Stromal cell of bone marrow (primary cell): ENCODE data around the gene ADAR.

Source experiments
- DNase-seq: peaks from one replicate; pipeline ENCODE4 v3.0.0-alpha.2; 2012; ENCODE audit warnings: low read depth

The ADAR gene

DNA sequence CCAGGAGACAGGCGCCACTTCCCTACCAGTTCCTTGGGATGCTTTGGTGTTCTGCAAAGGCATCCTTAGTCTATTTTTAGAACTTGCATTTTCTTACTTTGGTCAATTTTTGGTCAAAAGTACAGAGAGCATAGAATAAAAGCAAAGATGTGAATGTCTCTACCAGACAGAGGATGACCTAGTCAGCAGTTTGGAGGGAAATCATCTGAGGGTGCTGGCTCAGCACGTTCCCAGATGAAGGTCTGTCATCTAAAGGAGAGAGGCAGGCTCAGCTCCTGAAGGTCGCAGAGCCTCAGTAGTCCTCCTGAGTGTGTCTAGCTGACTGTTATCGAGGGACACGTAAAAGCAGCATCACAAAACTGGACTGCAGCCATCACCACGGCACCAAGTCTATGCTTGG lies 25.1 kb downstream of the ADAR start:
- no peak for DNase-seq

DNA sequence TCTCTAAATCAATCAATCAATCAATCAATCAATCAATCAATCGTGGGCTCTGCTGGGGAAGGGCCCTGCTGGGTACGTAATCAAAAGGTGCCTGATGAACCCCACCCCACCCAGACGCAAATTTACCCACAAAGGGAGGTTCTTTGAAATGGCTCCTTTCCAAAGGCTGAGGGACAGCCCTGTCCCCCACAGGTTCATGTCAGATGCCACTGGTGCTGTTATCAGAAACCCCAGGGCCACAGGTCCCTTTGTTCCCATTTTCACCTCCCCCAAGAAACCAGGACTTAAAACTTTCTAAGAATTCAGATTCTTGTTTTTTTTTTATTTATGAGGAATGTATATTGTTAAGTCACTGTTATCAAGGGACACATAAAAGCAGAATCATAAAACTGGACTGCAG lies 26.2 kb downstream of the ADAR start:
- DNase-seq: no peak

- DNase-seq: no peak
Measured at GRCh38 chr1:154579374-154579773, 28.6 kb downstream of the ADAR start.

DNA sequence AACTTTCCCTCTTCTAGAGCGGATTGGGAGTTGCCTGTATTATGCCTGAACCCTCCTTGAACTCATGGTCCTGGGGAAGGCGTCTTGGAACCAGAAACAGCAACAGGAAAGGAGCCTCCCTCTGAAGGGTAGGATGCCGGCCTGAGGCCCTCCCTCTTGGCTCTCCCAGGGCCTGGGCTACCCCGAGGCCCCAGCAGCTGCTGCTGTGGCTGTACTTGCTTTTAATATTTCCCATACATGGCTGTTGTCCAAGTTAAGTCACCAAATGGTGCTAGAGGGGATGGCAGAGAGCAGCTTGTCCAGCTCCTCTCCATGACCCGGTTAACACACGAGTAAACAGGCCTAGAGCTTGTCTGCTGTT lies 29.9 kb downstream of the ADAR start:
- no peak for DNase-seq

DNA sequence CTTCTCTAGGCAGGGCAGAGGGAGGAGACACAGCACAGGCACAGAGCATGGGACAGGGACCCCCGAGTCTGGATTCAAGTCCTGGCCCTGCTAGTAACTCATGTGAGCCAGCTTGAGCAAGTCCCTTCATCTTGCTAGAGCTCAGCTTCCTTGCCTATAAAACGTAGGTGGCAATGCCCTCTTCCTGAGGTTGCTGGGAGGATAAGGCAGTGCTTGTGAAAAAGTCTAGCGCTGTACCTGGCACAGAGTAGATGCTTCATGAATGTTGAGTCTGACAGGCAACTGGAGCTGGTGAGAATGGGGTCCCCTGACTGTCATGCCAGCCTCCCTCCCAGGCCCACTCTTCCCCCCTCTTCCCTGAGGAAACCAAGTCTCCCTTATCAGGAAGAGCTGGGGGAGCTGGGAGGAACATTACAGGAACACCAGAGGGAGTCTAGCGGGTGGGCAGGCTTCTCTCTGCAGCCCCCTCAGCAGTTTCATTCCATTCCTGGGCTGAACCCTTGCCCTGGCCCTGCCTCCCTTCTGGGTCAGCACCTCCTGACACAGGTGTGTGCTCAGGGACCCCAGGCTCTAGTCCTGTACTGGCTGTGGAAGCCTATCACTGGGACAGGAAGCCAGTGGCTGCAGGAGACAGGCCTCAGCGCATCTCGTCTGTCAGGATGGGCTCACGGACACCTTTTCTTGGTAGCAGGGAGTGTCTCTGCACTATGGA lies 30.5 kb downstream of the ADAR start:
- no peak for DNase-seq

- DNase-seq: no peak
Measured at GRCh38 chr1:154575951-154576566, 31.9 kb downstream of the ADAR start.

GRCh38 chr1:154575147-154575927 lies 32.6 kb downstream of the ADAR start:
- DNase-seq: no peak

GRCh38 chr1:154574716-154575115 lies 33.3 kb downstream of the ADAR start:
- no peak for DNase-seq

DNA sequence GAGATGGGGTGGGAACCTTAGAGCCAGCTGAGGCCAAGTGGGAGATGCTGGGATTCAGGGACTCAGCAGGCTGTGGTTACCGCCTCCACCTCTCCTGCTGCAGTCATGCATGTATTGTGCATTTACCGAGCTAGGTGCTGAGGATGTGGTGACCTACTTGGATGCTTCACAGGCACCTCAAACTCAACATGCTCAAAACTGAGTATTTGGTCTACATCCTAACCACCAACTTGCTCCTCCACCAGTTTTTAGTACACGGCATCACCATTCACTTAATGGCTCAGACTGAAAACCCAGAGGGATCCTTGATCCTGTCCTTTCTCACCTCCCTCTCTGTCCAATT lies 34.8 kb downstream of the ADAR start:
- DNase-seq: no peak

GRCh38 chr1:154572468-154573167 lies 35.4 kb downstream of the ADAR start:
- DNase-seq: no peak

DNA sequence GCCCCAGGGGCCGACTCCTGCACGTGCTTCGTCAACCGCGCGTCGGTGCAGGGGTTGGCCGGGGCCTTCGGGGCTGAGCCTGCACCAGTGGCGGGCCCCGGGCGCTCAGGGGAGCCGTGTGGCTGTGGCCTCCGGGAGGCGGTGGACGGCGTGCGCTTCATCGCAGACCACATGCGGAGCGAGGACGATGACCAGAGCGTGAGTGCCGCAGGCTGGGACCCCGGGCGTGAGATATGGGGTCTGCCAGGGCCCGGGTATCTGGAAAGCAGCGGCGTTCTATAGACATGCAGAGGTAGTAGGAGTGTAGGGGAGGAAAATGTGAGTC lies 36.1 kb downstream of the ADAR start:
- DNase-seq: no peak

DNA sequence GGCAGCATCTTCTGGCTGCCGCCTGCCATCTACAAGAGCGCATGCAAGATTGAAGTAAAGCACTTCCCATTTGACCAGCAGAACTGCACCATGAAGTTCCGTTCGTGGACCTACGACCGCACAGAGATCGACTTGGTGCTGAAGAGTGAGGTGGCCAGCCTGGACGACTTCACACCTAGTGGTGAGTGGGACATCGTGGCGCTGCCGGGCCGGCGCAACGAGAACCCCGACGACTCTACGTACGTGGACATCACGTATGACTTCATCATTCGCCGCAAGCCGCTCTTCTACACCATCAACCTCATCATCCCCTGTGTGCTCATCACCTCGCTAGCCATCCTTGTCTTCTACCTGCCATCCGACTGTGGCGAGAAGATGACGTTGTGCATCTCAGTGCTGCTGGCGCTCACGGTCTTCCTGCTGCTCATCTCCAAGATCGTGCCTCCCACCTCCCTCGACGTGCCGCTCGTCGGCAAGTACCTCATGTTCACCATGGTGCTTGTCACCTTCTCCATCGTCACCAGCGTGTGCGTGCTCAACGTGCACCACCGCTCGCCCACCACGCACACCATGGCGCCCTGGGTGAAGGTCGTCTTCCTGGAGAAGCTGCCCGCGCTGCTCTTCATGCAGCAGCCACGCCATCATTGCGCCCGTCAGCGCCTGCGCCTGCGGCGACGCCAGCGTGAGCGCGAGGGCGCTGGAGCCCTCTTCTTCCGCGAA lies 36.6 kb downstream of the ADAR start:
- no peak for DNase-seq

DNA sequence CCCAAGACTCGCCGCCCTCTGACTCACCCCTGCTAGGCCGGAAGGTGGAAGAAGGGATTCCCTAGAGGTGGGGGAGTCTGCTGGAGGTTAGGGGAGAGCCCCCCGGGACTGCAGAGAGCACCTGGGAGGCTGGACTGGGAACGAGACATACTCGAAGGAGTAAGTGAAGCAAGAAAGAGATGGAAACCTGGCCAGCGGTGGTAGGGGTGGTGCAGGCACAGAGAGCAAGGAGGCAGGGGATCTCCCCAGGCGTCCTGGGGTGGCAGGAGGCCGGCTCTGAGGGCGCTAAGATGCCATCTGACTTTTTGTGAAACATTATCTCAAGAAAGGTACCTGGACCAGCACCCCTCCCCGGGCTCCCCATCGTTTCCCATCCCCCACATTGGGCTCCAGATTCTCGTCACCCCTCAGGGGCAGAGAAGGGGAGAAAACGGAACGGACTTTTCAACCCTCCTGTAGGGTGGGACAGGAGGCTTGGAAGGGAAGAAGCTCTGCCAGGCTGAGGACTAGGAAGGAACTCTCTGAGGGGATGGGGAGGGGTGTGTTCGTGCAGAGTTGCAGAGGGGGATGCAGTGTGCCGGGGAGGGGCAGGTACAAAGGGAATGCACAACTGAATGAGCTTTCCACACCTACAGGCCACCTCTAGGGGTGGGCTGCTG lies 39.7 kb downstream of the ADAR start:
- DNase-seq: no peak

- no peak for DNase-seq
Measured at GRCh38 chr1:154567386-154568156, 40.4 kb downstream of the ADAR start, which contains the start of gene CHRNB2. TSS of gene CHRNB2 (plus strand) at chr1:154567778. CDS start at chr1:154568045, 267 bp downstream.

- DNase-seq: no peak
Measured at GRCh38 chr1:154565876-154566275, 42.1 kb downstream of the ADAR start.

DNA sequence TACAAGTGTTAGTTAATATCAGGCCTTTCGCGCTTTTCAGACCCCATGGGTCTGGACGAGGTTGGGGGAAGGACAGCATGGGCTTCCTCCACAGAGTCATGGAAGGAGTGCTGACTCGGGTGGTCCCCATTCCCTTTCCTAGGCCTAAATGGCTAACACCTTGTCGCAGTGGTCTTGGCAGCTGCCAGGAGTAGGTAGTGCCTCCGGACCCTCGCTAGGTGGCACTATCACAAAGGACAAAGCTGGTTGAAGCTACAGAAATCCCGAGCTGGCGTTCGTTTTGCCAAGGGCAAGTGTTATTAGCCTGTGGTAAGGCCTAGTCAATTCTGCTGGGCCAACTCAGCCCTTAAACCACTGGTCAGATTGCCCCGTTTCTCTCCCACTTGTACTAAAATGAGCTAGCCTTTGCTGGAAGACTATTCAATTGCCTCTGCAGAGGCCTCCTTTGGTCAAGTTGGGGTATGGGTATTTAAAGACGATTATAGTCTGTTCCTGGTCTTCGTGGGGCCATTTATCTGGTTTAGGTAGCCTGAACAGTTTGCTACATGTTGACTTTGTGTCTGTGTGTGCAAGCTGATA lies 48.4 kb downstream of the ADAR start:
- DNase-seq: peak; percentile 89

- DNase-seq: peak; percentile 97
Measured at GRCh38 chr1:154558720-154559465, 49.1 kb downstream of the ADAR start.

DNA sequence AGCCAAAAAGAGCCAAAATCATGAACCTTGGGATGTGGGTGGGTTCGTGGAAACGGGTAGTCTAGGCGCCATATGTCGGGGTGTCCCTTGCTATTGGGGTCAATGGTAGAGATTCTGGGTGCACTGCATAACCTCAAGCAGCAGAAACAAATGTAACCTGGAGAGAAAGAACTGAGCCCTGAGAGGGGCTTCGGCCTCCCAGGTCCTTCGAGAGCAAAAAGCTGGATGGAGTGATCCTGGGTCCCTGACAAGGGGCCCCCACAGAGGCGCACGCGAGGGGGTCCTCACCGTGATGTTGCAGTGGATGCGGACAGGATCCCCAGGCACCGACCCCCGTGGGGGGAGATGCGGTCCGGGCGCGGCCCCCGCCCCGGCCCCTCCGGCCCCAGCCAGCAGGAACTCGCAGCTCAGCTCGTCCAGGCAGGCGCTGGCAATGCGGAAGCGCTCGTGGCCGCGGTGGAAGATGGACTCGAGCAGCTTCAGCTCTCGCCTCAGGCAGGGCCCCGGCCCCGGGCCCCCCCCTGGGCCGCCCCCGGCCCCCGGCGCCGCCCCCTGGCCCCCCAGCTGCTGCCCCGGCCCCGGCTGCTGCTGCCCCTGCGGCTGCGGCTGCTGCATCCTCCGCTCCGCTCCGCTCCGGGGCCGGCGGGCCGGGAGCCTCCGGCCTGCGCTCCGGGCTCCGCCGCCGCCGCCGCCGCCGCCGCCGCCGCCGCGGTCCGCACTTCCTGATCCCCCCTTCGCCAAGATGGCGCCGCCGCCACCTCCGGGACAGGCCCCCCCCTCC lies 49.9 kb downstream of the ADAR start, which contains the start of gene UBE2Q1:
TSS of gene UBE2Q1 (minus strand) at position 724 of the 781 bp plus-strand sequence. CDS start at position 615, 109 bp downstream.
- DNase-seq: no peak
